Activated B cell treated with CpG ODN at 0.5 μM for 24 hours (primary cell): ENCODE results near the gene SAMD4A. TPM values are rescaled to one million over a fixed set of nuclear protein-coding genes. Genes with fewer than 3 reads are reported as not detected.

Experiments used
- ATAC-seq: fragments of 200-7000 bp; cut with Tn5 transposase; one replicate; pipeline ENCODE4 v1.10.0; 2021; ENCODE audit warnings: low read depth, mild to moderate bottlenecking, moderate library complexity
- CTCF ChIA-PET: fragments of 350-600 bp; sonication (Branson Sonifier 250); formaldehyde crosslinking; loops from one replicate; lab custom pipeline; 2021; ENCODE audit warnings: antibody characterized with exemption; lab: Charles Lee
- POLR2A ChIA-PET: fragments of 350-600 bp; sonication (Branson Sonifier 250); formaldehyde crosslinking; loops from one replicate; lab custom pipeline; 2021; ENCODE audit warnings: antibody characterized with exemption; lab: Charles Lee
- DNase-seq: peaks from one replicate; pipeline ENCODE4 v3.0.0; 2022
- H3K27ac Mint-ChIP-seq: one replicate; pipeline ENCODE4 v1.8.0; 2020; ENCODE audit warnings: mixed read lengths
- H3K27me3 Mint-ChIP-seq: one replicate; pipeline ENCODE4 v1.8.0; 2021; ENCODE audit warnings: mixed read lengths
- H3K36me3 Mint-ChIP-seq: one replicate; pipeline ENCODE4 v1.8.0; 2021; ENCODE audit warnings: low read depth, mixed read lengths
- H3K4me1 Mint-ChIP-seq: one replicate; pipeline ENCODE4 v1.8.0; 2021; ENCODE audit warnings: mixed read lengths
- H3K4me3 Mint-ChIP-seq: one replicate; pipeline ENCODE4 v1.8.0; 2020; ENCODE audit warnings: mild to moderate bottlenecking, mixed read lengths
- H3K9me3 Mint-ChIP-seq: one replicate; pipeline ENCODE4 v1.8.0; 2020; ENCODE audit warnings: mixed read lengths
- intact Hi-C: fragments of 100-400 bp; cut with micrococcal nuclease; formaldehyde crosslinking; loops from one replicate; pipeline ENCODE4 v1.15.1; 2024
- total RNA-seq: library from RNA; stranded (reverse); gene quantifications from 2 replicates; pipeline ENCODE4 v1.2.3, GENCODE V29; 2022
- TF ChIP-seq, protein P1 (sequence below): fragments of 200-600 bp; IDR thresholded peaks from one replicate; pipeline ENCODE4 v1.8.0; 2022; ENCODE audit warnings: antibody characterized with exemption, mild to moderate bottlenecking

The SAMD4A gene
- total RNA-seq, 1 donor from 2014 or later, result 8.7 TPM

DNA sequence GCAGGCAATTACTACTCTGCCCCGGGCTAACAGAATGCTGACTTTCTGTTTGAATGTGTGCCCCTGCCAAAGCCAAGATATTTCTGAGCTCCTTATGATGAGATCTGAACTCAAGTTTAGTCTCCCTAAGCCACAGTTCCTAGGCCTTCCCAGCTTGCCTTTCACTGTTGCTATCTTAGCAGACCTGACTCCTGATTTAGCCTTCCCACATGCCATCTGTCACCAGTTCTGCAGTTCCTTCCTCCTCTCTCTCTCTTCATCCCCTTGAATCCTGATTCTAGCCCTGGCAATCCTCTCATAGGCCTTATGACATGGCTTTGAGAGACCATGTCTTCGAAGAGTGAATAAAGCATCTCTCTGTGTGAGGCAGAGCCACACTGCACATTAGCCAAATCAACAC, 12.5 kb upstream of the SAMD4A start:
- Mint-ChIP-seq H3K36me3 (no peaks in the 10 kb centered on the region), H3K27ac (no peak overlapping the region), H3K4me3 (no peak overlapping the region), H3K9me3 (no peaks in the 10 kb centered on the region), H3K27me3 (no peaks in the 10 kb centered on the region), H3K4me1 (no peaks in the 10 kb centered on the region)
- DNase-seq (no peak), ATAC-seq (no peak)
- POLR2A ChIA-PET, result no interaction called here
- TF ChIP-seq, protein P1, sequence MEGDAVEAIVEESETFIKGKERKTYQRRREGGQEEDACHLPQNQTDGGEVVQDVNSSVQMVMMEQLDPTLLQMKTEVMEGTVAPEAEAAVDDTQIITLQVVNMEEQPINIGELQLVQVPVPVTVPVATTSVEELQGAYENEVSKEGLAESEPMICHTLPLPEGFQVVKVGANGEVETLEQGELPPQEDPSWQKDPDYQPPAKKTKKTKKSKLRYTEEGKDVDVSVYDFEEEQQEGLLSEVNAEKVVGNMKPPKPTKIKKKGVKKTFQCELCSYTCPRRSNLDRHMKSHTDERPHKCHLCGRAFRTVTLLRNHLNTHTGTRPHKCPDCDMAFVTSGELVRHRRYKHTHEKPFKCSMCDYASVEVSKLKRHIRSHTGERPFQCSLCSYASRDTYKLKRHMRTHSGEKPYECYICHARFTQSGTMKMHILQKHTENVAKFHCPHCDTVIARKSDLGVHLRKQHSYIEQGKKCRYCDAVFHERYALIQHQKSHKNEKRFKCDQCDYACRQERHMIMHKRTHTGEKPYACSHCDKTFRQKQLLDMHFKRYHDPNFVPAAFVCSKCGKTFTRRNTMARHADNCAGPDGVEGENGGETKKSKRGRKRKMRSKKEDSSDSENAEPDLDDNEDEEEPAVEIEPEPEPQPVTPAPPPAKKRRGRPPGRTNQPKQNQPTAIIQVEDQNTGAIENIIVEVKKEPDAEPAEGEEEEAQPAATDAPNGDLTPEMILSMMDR, result no peak
- intact Hi-C loops, result no loop called here
- CTCF ChIA-PET, result interaction anchor here (1.1 kb wide), 1 partner anchor 220 kb away, joined by 3 read pairs; no protein-coding TSS in a partner anchor

DNA sequence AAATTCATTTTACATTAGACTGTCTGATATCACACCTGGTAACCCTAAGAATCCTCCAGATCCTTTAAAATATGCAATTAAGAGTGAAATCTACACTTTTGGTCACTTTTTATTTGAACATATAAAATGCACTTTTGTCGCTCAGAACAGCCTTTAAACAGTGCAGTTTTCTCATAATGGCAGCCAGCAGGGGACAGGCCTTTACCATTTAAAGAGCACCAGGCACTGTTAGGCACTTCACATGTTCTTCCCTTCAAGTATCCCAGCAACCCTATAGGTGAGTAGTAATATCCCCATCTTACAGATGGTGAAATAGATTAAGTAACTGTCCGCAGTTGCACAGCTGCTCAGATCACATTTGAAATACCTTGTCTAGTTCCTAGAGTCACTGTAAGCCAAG, 11.3 kb upstream of the SAMD4A start:
- Mint-ChIP-seq H3K36me3 (no peaks in the 10 kb centered on the region), H3K9me3 (no peaks in the 10 kb centered on the region), H3K27me3 (no peaks in the 10 kb centered on the region), H3K4me1 (no peaks in the 10 kb centered on the region), H3K4me3 (no peak overlapping the region), H3K27ac (no peak overlapping the region)
- CTCF ChIA-PET, result no interaction called here
- ATAC-seq (no peak), DNase-seq (no peak)
- POLR2A ChIA-PET, result no interaction called here
- TF ChIP-seq, protein P1, result no peak
- intact Hi-C loops, result no loop called here

DNA sequence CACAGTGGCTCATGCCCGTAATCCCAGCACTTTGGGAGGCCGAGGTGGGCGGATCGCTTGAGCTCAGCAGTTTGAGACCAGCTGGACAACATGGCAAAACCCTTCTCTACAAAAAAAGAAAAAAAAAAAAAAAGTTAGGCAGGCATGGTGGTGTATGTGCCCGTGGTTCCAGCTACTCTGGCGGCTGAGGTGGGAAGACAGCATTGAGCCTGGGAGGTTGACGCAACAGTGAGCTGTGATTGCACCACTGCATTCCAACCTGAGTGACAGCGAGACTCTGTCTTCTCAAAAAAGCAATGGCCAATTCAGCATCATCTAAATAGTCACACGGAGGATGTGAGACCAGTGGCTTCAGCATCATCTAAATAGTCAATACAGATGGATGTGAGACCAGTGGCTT, 10.4 kb upstream of the SAMD4A start:
- Mint-ChIP-seq H3K27me3 (no peaks in the 10 kb centered on the region), H3K36me3 (no peaks in the 10 kb centered on the region), H3K9me3 (no peaks in the 10 kb centered on the region), H3K4me1 (no peaks in the 10 kb centered on the region), H3K27ac (no peak overlapping the region), H3K4me3 (no peak overlapping the region)
- ChIA-PET CTCF (interaction anchor here (1.5 kb wide), 1 partner anchor 9 kb away, joined by 3 read pairs; no protein-coding TSS in a partner anchor), POLR2A (no interaction called here)
- DNase-seq (no peak), ATAC-seq (no peak)
- TF ChIP-seq, protein P1, result no peak
- intact Hi-C loops, result no loop called here

DNA sequence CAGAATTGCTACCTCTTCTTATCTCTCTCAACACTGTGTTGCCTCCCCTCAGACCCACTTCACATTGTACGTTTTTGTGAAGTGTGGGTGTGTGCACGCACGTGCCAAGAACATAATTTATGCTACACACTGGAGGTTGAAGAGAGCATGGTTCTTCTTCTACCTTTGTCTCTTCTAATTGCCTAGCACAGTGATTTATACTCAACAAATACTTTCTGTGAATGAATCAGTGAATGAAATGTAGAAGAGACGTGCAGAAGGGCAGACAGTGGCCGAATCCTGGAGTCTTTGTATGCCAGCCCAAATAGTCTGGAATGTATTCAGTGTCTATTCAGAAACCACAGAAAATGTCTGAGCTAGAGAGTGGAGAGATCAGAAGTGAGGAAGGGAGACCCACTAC, 4.6 kb upstream of the SAMD4A start:
- Mint-ChIP-seq H3K9me3 (no peaks in the 10 kb centered on the region), H3K27me3 (peaks cover 4% of the 10 kb centered on the region), H3K36me3 (peaks cover under 1% of the 10 kb centered on the region), H3K4me1 (peaks cover 12% of the 10 kb centered on the region), H3K27ac (no peak overlapping the region), H3K4me3 (no peak overlapping the region)
- DNase-seq, result no peak
- ATAC-seq, result no peak
- intact Hi-C loops, result no loop called here
- TF ChIP-seq, protein P1, result no peak
- ChIA-PET CTCF (interaction anchor here (0.9 to 3.6 kb wide), 2 partner anchors 213 to 242 kb away, joined by 4 to 78 read pairs; no protein-coding TSS in a partner anchor), POLR2A (no interaction called here)

DNA sequence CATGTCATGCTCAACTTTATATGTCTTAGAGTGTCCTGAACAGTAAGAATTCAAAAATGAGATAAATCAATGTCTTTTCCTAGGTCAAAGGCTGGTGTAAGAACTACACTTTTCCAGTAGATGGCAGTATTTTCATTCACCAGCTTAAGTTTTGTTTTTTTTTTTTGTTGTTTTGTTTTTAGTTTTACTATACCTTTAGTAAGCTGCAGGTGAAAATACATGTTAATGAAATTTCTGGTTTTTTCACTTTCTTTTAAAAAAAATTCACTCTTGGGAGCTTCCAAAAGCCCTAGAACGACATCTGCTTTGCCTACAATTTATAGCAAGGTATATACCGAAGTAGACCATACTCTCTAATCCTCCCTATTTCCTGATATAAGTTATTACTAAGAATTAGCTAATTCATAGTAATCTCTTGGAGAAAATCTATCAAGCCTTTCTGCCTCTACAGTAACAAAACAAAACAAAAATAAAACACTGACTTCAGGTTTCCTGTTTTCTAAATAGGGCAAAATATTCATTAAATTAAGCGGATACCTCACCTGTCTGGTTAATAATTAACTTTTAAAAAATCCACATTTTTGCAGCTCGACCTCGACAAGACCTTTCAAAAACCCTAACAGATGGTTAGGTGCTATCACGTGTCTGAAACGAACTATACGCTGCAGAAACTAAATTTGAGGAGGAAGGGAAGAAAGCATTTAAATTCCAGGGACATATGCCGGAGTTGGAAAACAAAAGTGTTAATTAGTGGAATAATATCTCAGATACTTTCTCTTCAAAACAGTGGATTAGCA, 2.7 kb upstream of the SAMD4A start:
- Mint-ChIP-seq H3K4me1 (peaks cover 23% of the 10 kb centered on the region), H3K9me3 (no peaks in the 10 kb centered on the region), H3K27me3 (peaks cover 4% of the 10 kb centered on the region), H3K4me3 (peak overlapping the region; percentile 87), H3K27ac (peak overlapping the region; percentile 83), H3K36me3 (peaks cover 2% of the 10 kb centered on the region)
- TF ChIP-seq, protein P1, result peak; percentile 65
- CTCF ChIA-PET, result interaction anchor here (0.6 to 6.3 kb wide), 24 partner anchors 17 to 776 kb away, joined by 3 to 78 read pairs (median 4); partner anchors contain the start of gene GCH1
- ATAC-seq, result no peak
- POLR2A ChIA-PET, result interaction anchor here (0.6 to 1.7 kb wide), 7 partner anchors 158 to 478 kb away, joined by 3 to 10 read pairs (median 3); partner anchors contain the start of gene CDKN3
- no peak for DNase-seq
- intact Hi-C loops, result loop anchor here (1.0 kb wide), 9 partner anchors 79 to 597 kb away; no protein-coding TSS in a partner anchor
